ENCODE data around the gene SSRP1. TPM values are rescaled to one million over a fixed set of nuclear protein-coding genes. Genes with fewer than 3 reads are reported as not detected.
"Not testable (repeated sequence)": the region's sequence is repeated elsewhere in the genome, so short reads cannot be mapped to it uniquely, and the experiment has no call there.

The SSRP1 gene
- total RNA-seq, 2 experiments from 2014 or later = 127 to 130 TPM

- H3K27ac Mint-ChIP-seq = no peak overlapping the region
- H3K4me1 Mint-ChIP-seq = no peaks in the 10 kb centered on the region
- POLR2A ChIA-PET = no interaction called here
- H3K9me3 Mint-ChIP-seq = no peaks in the 10 kb centered on the region
- DNase-seq = no peak
- no peak for ATAC-seq (ENCODE audit: low read depth)
- H3K27me3 Mint-ChIP-seq = peaks cover 6% of the 10 kb centered on the region
- H3K4me3 Mint-ChIP-seq = no peak overlapping the region
- no peaks in the 10 kb centered on the region for H3K36me3 Mint-ChIP-seq
These were observed 29.4 kb upstream of the SSRP1 start for GRCh38 chr11:57364851-57365660.

- no peak overlapping the region for H3K27ac Mint-ChIP-seq
- H3K4me1 Mint-ChIP-seq = no peaks in the 10 kb centered on the region
- no peaks in the 10 kb centered on the region for H3K9me3 Mint-ChIP-seq
- POLR2A ChIA-PET = no interaction called here
- H3K4me3 Mint-ChIP-seq = no peak overlapping the region
- no peaks in the 10 kb centered on the region for H3K36me3 Mint-ChIP-seq
- H3K27me3 Mint-ChIP-seq = peaks cover 6% of the 10 kb centered on the region
- ATAC-seq (ENCODE audit: low read depth) = no peak
- no peak for DNase-seq
These were observed 27.7 kb upstream of the SSRP1 start for GRCh38 chr11:57363131-57364080.

- Mint-ChIP-seq H3K4me3 (no peak overlapping the region), H3K27ac (no peak overlapping the region), H3K27me3 (peaks cover 2% of the 10 kb centered on the region), H3K9me3 (no peaks in the 10 kb centered on the region), H3K4me1 (no peaks in the 10 kb centered on the region), H3K36me3 (no peaks in the 10 kb centered on the region)
- no peak for DNase-seq
- ATAC-seq (ENCODE audit: low read depth) = no peak
- POLR2A ChIA-PET = no interaction called here
These were observed 26.2 kb upstream of the SSRP1 start for GRCh38 chr11:57361926-57362325.

- POLR2A ChIA-PET; ATAC-seq (ENCODE audit: low read depth); H3K36me3 Mint-ChIP-seq; DNase-seq; H3K9me3 Mint-ChIP-seq; H3K4me3 Mint-ChIP-seq; H3K4me1 Mint-ChIP-seq; H3K27me3 Mint-ChIP-seq; H3K27ac Mint-ChIP-seq: not testable (repeated sequence)
These were observed 25.7 kb upstream of the SSRP1 start for GRCh38 chr11:57361420-57361819.

- ATAC-seq (ENCODE audit: low read depth) = no peak
- no peaks in the 10 kb centered on the region for H3K36me3 Mint-ChIP-seq
- H3K9me3 Mint-ChIP-seq = no peaks in the 10 kb centered on the region
- DNase-seq = no peak
- H3K27ac Mint-ChIP-seq = no peak overlapping the region
- no peaks in the 10 kb centered on the region for H3K27me3 Mint-ChIP-seq
- no peak overlapping the region for H3K4me3 Mint-ChIP-seq
- POLR2A ChIA-PET = no interaction called here
- peaks cover 1% of the 10 kb centered on the region for H3K4me1 Mint-ChIP-seq
These were observed 25.3 kb upstream of the SSRP1 start for GRCh38 chr11:57360991-57361390.

- no peaks in the 10 kb centered on the region for H3K9me3 Mint-ChIP-seq
- peaks cover 1% of the 10 kb centered on the region for H3K4me1 Mint-ChIP-seq
- H3K36me3 Mint-ChIP-seq = no peaks in the 10 kb centered on the region
- POLR2A ChIA-PET = no interaction called here
- H3K4me3 Mint-ChIP-seq = no peak overlapping the region
- no peak for ATAC-seq (ENCODE audit: low read depth)
- no peaks in the 10 kb centered on the region for H3K27me3 Mint-ChIP-seq
- no peak overlapping the region for H3K27ac Mint-ChIP-seq
- DNase-seq = no peak
These were observed 24.4 kb upstream of the SSRP1 start for GRCh38 chr11:57359896-57360690.

- POLR2A ChIA-PET = no interaction called here
- H3K9me3 Mint-ChIP-seq = no peaks in the 10 kb centered on the region
These were observed 23.7 kb upstream of the SSRP1 start for GRCh38 chr11:57359396-57359795.

GRCh38 chr11:57358991-57359390, 23.3 kb upstream of the SSRP1 start:
- no peak overlapping the region for H3K4me3 Mint-ChIP-seq
- ATAC-seq (ENCODE audit: low read depth) (no peak), DNase-seq (no peak)
- no peaks in the 10 kb centered on the region for H3K36me3 Mint-ChIP-seq
- POLR2A ChIA-PET = no interaction called here
- no peak overlapping the region for H3K27ac Mint-ChIP-seq
- no peaks in the 10 kb centered on the region for H3K9me3 Mint-ChIP-seq
- H3K27me3 Mint-ChIP-seq = peaks cover 7% of the 10 kb centered on the region
- peaks cover 1% of the 10 kb centered on the region for H3K4me1 Mint-ChIP-seq

More at GRCh38 chr11:57359396-57359795, 23.7 kb upstream of the SSRP1 start:
- no peak for DNase-seq
- Mint-ChIP-seq H3K4me3 (no peak overlapping the region), H3K27ac (no peak overlapping the region), H3K27me3 (peaks cover 3% of the 10 kb centered on the region), H3K36me3 (no peaks in the 10 kb centered on the region), H3K4me1 (peaks cover 1% of the 10 kb centered on the region)
- no peak for ATAC-seq (ENCODE audit: low read depth)

GRCh38 chr11:57358543-57358961, 22.9 kb upstream of the SSRP1 start:
- Mint-ChIP-seq H3K27ac (no peak overlapping the region), H3K36me3 (no peaks in the 10 kb centered on the region), H3K4me3 (no peak overlapping the region)

GRCh38 chr11:57357856-57358255, 22.2 kb upstream of the SSRP1 start:
- ATAC-seq (ENCODE audit: low read depth) (no peak), DNase-seq (no peak)
- no peaks in the 10 kb centered on the region for H3K36me3 Mint-ChIP-seq
- H3K27ac Mint-ChIP-seq = no peak overlapping the region
- POLR2A ChIA-PET = no interaction called here
- no peak overlapping the region for H3K4me3 Mint-ChIP-seq
- H3K27me3 Mint-ChIP-seq = peaks cover 8% of the 10 kb centered on the region
- no peaks in the 10 kb centered on the region for H3K9me3 Mint-ChIP-seq
- H3K4me1 Mint-ChIP-seq = peaks cover 1% of the 10 kb centered on the region

More at GRCh38 chr11:57358543-57358961, 22.9 kb upstream of the SSRP1 start:
- ATAC-seq (ENCODE audit: low read depth) (no peak), DNase-seq (no peak)
- H3K4me1 Mint-ChIP-seq = peaks cover 1% of the 10 kb centered on the region
- no peaks in the 10 kb centered on the region for H3K9me3 Mint-ChIP-seq
- H3K27me3 Mint-ChIP-seq = peaks cover 8% of the 10 kb centered on the region
- POLR2A ChIA-PET = no interaction called here

- Mint-ChIP-seq H3K36me3 (no peaks in the 10 kb centered on the region), H3K9me3 (no peaks in the 10 kb centered on the region), H3K4me1 (peaks cover 1% of the 10 kb centered on the region), H3K27me3 (peaks cover 12% of the 10 kb centered on the region), H3K4me3 (no peak overlapping the region), H3K27ac (no peak overlapping the region)
- no peak for ATAC-seq (ENCODE audit: low read depth)
- no peak for DNase-seq
- POLR2A ChIA-PET = no interaction called here
These were observed 21.6 kb upstream of the SSRP1 start for GRCh38 chr11:57357310-57357709.

GRCh38 chr11:57356268-57356667, 20.6 kb upstream of the SSRP1 start:
- Mint-ChIP-seq H3K27me3 (peaks cover 12% of the 10 kb centered on the region), H3K4me3 (no peak overlapping the region), H3K4me1 (peaks cover 1% of the 10 kb centered on the region), H3K36me3 (no peaks in the 10 kb centered on the region), H3K9me3 (peaks cover 3% of the 10 kb centered on the region), H3K27ac (no peak overlapping the region)
- no peak for DNase-seq
- ATAC-seq (ENCODE audit: low read depth) = no peak
- POLR2A ChIA-PET = no interaction called here

GRCh38 chr11:57354699-57355098, 19.0 kb upstream of the SSRP1 start:
- H3K9me3 Mint-ChIP-seq = peaks cover 5% of the 10 kb centered on the region
- H3K27ac Mint-ChIP-seq = no peak overlapping the region
- ATAC-seq (ENCODE audit: low read depth) (no peak), DNase-seq (no peak)
- H3K4me3 Mint-ChIP-seq = no peak overlapping the region
- H3K4me1 Mint-ChIP-seq = peaks cover 1% of the 10 kb centered on the region
- H3K36me3 Mint-ChIP-seq = no peaks in the 10 kb centered on the region
- H3K27me3 Mint-ChIP-seq = peaks cover 14% of the 10 kb centered on the region
- POLR2A ChIA-PET = no interaction called here

Measured in activated naive CD8-positive, alpha-beta T cell treated with anti-CD3 and anti-CD28 coated beads, Interleukin-2, amount 10 ng/mL, durations not matched to agents 7 days and 5 days (primary cell).